K562 (cell line): ENCODE measurements around the gene OR2H2. TPM values are rescaled to one million over a fixed set of nuclear protein-coding genes. Genes with fewer than 3 reads are reported as not detected.

Experiments used
- ATF2 ChIP-seq: sonication (generic); formaldehyde crosslinking; IDR thresholded peaks from 2 replicates; pipeline ENCODE4 v1.8.1; 2022; ENCODE audit warnings: missing genetic modification reagents
- EHMT2 ChIP-seq: fragments of 450-650 bp; IDR thresholded peaks from 2 replicates; pipeline ENCODE4 v1.6.1; 2018; ENCODE audit warnings: antibody characterized with exemption
- ESRRA ChIP-seq: fragments of 450-650 bp; IDR thresholded peaks from 2 replicates; pipeline ENCODE4 v1.6.1; 2014; ENCODE audit warnings: low read depth, mild to moderate bottlenecking, moderate library complexity, borderline replicate concordance
- EZH2 ChIP-seq: IDR thresholded peaks from 2 replicates; pipeline ENCODE4 v1.6.1; 2012; ENCODE audit warnings: low read depth, mild to moderate bottlenecking, inconsistent platforms, low read length, borderline replicate concordance
- FOS ChIP-seq: IDR thresholded peaks from 3 replicates; pipeline ENCODE4 v1.6.1; 2011; ENCODE audit not compliant: insufficient read length; ENCODE audit errors: extremely low read depth
- GTF2E2 ChIP-seq: fragments of 200-800 bp; sonication (Bioruptor generic); IDR thresholded peaks from 2 replicates; pipeline ENCODE4 v1.6.1; 2016; ENCODE audit warnings: missing genetic modification characterization, missing compliant biosample characterization
- GTF2F1 ChIP-seq: IDR thresholded peaks from 2 replicates; pipeline ENCODE4 v1.6.1; 2011; ENCODE audit warnings: low read depth, low read length, improper control_type of control experiment
- ILF3 ChIP-seq: fragments of 450-650 bp; IDR thresholded peaks from 2 replicates; pipeline ENCODE4 v1.6.1; 2018; ENCODE audit warnings: antibody characterized with exemption, mild to moderate bottlenecking, moderate library complexity, borderline replicate concordance
- KDM2B ChIP-seq: fragments of 250-450 bp; sonication (Bioruptor Pico); IDR thresholded peaks from 2 replicates; pipeline ENCODE4 v1.8.0; 2021; ENCODE audit warnings: mild to moderate bottlenecking, moderate library complexity
- MIER1 ChIP-seq: fragments of 450-650 bp; IDR thresholded peaks from 2 replicates; pipeline ENCODE4 v1.6.1; 2016; ENCODE audit warnings: antibody characterized with exemption, mild to moderate bottlenecking, low read depth
- PTTG1 ChIP-seq: fragments of 450-650 bp; IDR thresholded peaks from 2 replicates; pipeline ENCODE4 v1.6.1; 2016; ENCODE audit warnings: low read depth, mild to moderate bottlenecking, missing genetic modification characterization, missing compliant biosample characterization
- REST ChIP-seq, 2 experiments: fragments of 450-650 bp; formaldehyde crosslinking in 1 of 2; IDR thresholded peaks; 2 replicates each; pipeline versions ENCODE4 v1.4.0 to v1.6.1; 2014 to 2020; ENCODE audit warnings: mild to moderate bottlenecking in 2 of 2, borderline replicate concordance in 1 of 2, low read depth in 1 of 2
- RUNX1 ChIP-seq: sonication (generic); IDR thresholded peaks from 2 replicates; pipeline ENCODE4 v1.6.1; 2016; ENCODE audit warnings: antibody characterized with exemption, low read depth
- SOX6 ChIP-seq: fragments of 450-650 bp; IDR thresholded peaks from 2 replicates; pipeline ENCODE4 v1.6.1; 2014; ENCODE audit warnings: mild to moderate bottlenecking
- TEAD1 ChIP-seq, 2 experiments: fragments of 450-650 bp in 1 of 2; sonication (generic) in 1 of 2; formaldehyde crosslinking; IDR thresholded peaks; 2 replicates each; pipeline versions ENCODE4 v1.4.0 to v1.8.0; 2020 to 2022; ENCODE audit warnings: mild to moderate bottlenecking in 2 of 2, missing genetic modification reagents in 1 of 2
- XRCC3 ChIP-seq: fragments of 450-650 bp; IDR thresholded peaks from 2 replicates; pipeline ENCODE4 v1.6.1; 2017; ENCODE audit warnings: mild to moderate bottlenecking, moderate library complexity
- ZNF277 ChIP-seq: fragments of 250-450 bp; sonication (Bioruptor Pico); IDR thresholded peaks from 2 replicates; pipeline ENCODE4 v1.8.0; 2022; ENCODE audit warnings: inconsistent platforms, mild to moderate bottlenecking, moderate library complexity, borderline replicate concordance
- ZNF717 ChIP-seq: fragments of 250-450 bp; sonication (Bioruptor Pico); IDR thresholded peaks from 2 replicates; pipeline ENCODE4 v1.5.0; 2021
- polyA plus RNA-seq, 8 experiments: library from polyadenylated mRNA; depleted of rRNA in 4 of 8; stranded (reverse) in 5 of 8; unstranded in 3 of 8; fragments of >200 nt; fragmentation: Nextera tagmentation in 2 of 8; fragmentation: Illumina TruSeq in 1 of 8; extraction: Ambion mirVana in 2 of 8; extraction: Trizol in 1 of 8; gene quantifications; 2 replicates each; pipeline versions ENCODE4 v1.2.1 to v1.2.3, GENCODE V29; 2011 to 2014; ENCODE audit warnings: inconsistent platforms in 1 of 8, missing spikeins in 1 of 8
- total RNA-seq, 7 experiments: library from RNA; depleted of rRNA in 6 of 7; stranded (reverse); fragments of >200 nt in 6 of 7; fragmentation: Illumina TruSeq in 2 of 7; extraction: Trizol in 2 of 7; gene quantifications; 2 replicates each; pipeline versions ENCODE4 v1.2.1 to v1.2.3, GENCODE V29; 2011 to 2021; ENCODE audit warnings: low replicate concordance in 1 of 7

OR2H2 gene
- total and polyA plus RNA-seq, 9 of the 15 experiments (the other 6 are each of a cell fraction or from before 2014, with no cell fraction given) = not detected

GRCh38 chr6:29537714-29538403 is 47.1 kb upstream of the OR2H2 start (continued):
- TF ChIP-seq EZH2 (no peak), GTF2E2 (tag) (no peak), PTTG1 (tag) (no peak), EHMT2 (peak; percentile 80), ESRRA (no peak), GTF2F1 (no peak), REST (IDR thresholded peaks at IDR 0.05; ENCODE audit: borderline replicate concordance) (peak; percentile 92), REST (CRISPR knock-in tag; IDR thresholded peaks at IDR 0.05; ENCODE audit: low read depth) (peak; percentile 80), ZNF277 (no peak), TEAD1 (CRISPR knock-in tag; IDR thresholded peaks at IDR 0.05) (no peak), ATF2 (CRISPR knock-in tag) (no peak), SOX6 (no peak), MIER1 (peak; percentile 74), ILF3 (no peak), KDM2B (CRISPR knock-in tag) (no peak), XRCC3 (no peak), FOS (no peak), ZNF717 (CRISPR knock-in tag) (no peak), RUNX1 (no peak)
